Measurements from ENCODE around the gene C14orf119. TPM values are rescaled to one million over a fixed set of nuclear protein-coding genes. Genes with fewer than 3 reads are reported as not detected.

The C14orf119 gene
- total RNA-seq, 2 experiments from 2014 or later, result 42.4 to 44.5 TPM

GRCh38 chr14:23060536-23061260 lies 34.6 kb upstream of the C14orf119 start:
- Histone ChIP-seq H2AFZ (ENCODE audit: low read length) (no peak overlapping the region), H3K4me3 (ENCODE audit: low read depth, low read length, poor library complexity, severe bottlenecking) (no peak overlapping the region), H3K4me1 (ENCODE audit: insufficient read depth, low read length, poor library complexity, severe bottlenecking) (peaks cover 27% of the 10 kb centered on the region), H3K36me3 (ENCODE audit: insufficient read depth, low read length) (peaks cover 71% of the 10 kb centered on the region), H3K9me3 (ENCODE audit: low read length) (no peaks in the 10 kb centered on the region), H3K9me2 (ENCODE audit: insufficient read depth, low read length) (no peaks in the 10 kb centered on the region), H3K79me2 (ENCODE audit: insufficient read depth, low read depth, low read length) (peaks cover 2% of the 10 kb centered on the region; the same call in 1 of the 2 replicates), H3K27ac (ENCODE audit: low read depth, low read length, poor library complexity, severe bottlenecking) (no peak overlapping the region), H3K4me2 (ENCODE audit: low read length) (no peak overlapping the region), H4K20me1 (ENCODE audit: insufficient read depth, low read length) (no peaks in the 10 kb centered on the region)
- TF ChIP-seq EZH2phosphoT487 (IDR thresholded peaks at IDR 0.05; ENCODE audit: borderline replicate concordance, low read depth, low read length), result no peak
- no peak for DNase-seq (ENCODE audit: low spot score)
- POLR2A ChIA-PET, result interaction anchor here (0.6 to 1.2 kb wide), 3 partner anchors 11 to 96 kb away, joined by 3 to 4 read pairs (median 3); no protein-coding TSS in a partner anchor
- CTCF ChIA-PET (ENCODE audit: unreplicated experiment), result no interaction called here
- intact Hi-C loops (cut with micrococcal nuclease; ENCODE audit: unreplicated experiment), result no loop called here
- BruUV-seq (replicated peaks), result no TSS peak

DNA sequence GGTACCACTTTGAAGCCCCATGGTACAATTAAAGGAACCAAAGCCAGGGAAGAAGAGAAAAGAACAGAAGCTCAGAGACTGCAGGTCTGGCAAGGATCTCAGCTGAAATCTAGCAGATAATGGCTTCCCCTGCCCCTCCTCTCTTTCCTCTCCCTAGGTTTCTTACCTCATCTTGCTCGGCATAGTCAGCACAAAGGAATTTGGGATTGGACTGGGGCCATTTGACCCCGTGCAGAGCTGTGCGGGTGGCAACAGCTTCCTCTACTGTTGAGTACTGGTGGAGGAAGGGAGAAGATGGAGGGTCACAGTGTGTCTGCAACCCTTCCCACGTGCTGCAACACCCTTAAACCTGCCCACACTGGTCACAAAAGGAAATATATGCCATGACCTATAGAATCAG lies 33.3 kb upstream of the C14orf119 start:
- Histone ChIP-seq H3K4me3 (ENCODE audit: low read depth, low read length, poor library complexity, severe bottlenecking) (no peak overlapping the region), H3K27ac (ENCODE audit: low read depth, low read length, poor library complexity, severe bottlenecking) (no peak overlapping the region), H3K79me2 (ENCODE audit: insufficient read depth, low read depth, low read length) (peaks cover 13% of the 10 kb centered on the region; the same call in 1 of the 2 replicates), H3K4me1 (ENCODE audit: insufficient read depth, low read length, poor library complexity, severe bottlenecking) (peaks cover 16% of the 10 kb centered on the region), H3K9me3 (ENCODE audit: low read length) (no peaks in the 10 kb centered on the region), H4K20me1 (ENCODE audit: insufficient read depth, low read length) (no peaks in the 10 kb centered on the region), H2AFZ (ENCODE audit: low read length) (no peak overlapping the region), H3K9me2 (ENCODE audit: insufficient read depth, low read length) (no peaks in the 10 kb centered on the region), H3K36me3 (ENCODE audit: insufficient read depth, low read length) (peaks cover 84% of the 10 kb centered on the region), H3K4me2 (ENCODE audit: low read length) (no peak overlapping the region)
- intact Hi-C loops (cut with micrococcal nuclease; ENCODE audit: unreplicated experiment), result no loop called here
- no TSS peak for BruUV-seq (replicated peaks)
- ChIA-PET POLR2A (interaction anchor here (0.7 to 0.9 kb wide), 3 partner anchors 11 to 84 kb away, joined by 3 to 4 read pairs (median 3); no protein-coding TSS in a partner anchor), CTCF (ENCODE audit: unreplicated experiment) (interaction anchor here (0.9 to 2.2 kb wide), 3 partner anchors 32 to 76 kb away, joined by 3 to 8 read pairs (median 3); partner anchors contain the start of gene ACIN1)
- DNase-seq (ENCODE audit: low spot score), result no peak
- no peak for TF ChIP-seq EZH2phosphoT487 (IDR thresholded peaks at IDR 0.05; ENCODE audit: borderline replicate concordance, low read depth, low read length)
- TF ChIP-seq, protein P1, sequence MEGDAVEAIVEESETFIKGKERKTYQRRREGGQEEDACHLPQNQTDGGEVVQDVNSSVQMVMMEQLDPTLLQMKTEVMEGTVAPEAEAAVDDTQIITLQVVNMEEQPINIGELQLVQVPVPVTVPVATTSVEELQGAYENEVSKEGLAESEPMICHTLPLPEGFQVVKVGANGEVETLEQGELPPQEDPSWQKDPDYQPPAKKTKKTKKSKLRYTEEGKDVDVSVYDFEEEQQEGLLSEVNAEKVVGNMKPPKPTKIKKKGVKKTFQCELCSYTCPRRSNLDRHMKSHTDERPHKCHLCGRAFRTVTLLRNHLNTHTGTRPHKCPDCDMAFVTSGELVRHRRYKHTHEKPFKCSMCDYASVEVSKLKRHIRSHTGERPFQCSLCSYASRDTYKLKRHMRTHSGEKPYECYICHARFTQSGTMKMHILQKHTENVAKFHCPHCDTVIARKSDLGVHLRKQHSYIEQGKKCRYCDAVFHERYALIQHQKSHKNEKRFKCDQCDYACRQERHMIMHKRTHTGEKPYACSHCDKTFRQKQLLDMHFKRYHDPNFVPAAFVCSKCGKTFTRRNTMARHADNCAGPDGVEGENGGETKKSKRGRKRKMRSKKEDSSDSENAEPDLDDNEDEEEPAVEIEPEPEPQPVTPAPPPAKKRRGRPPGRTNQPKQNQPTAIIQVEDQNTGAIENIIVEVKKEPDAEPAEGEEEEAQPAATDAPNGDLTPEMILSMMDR (conservative IDR thresholded peaks at IDR 0.05; ENCODE audit: low read length), result no peak

GRCh38 chr14:23063601-23064000 lies 31.7 kb upstream of the C14orf119 start:
- Histone ChIP-seq H3K9me2 (ENCODE audit: insufficient read depth, low read length) (no peaks in the 10 kb centered on the region), H3K27ac (ENCODE audit: low read depth, low read length, poor library complexity, severe bottlenecking) (no peak overlapping the region), H3K4me3 (ENCODE audit: low read depth, low read length, poor library complexity, severe bottlenecking) (no peak overlapping the region), H3K79me2 (ENCODE audit: insufficient read depth, low read depth, low read length) (peaks cover 27% of the 10 kb centered on the region; the same call in 1 of the 2 replicates), H4K20me1 (ENCODE audit: insufficient read depth, low read length) (0 out of 2 replicates have a peak, but pooled peaks cover 7% of the 10 kb centered on the region), H3K4me2 (ENCODE audit: low read length) (no peak overlapping the region), H3K9me3 (ENCODE audit: low read length) (no peaks in the 10 kb centered on the region), H3K4me1 (ENCODE audit: insufficient read depth, low read length, poor library complexity, severe bottlenecking) (peaks cover 7% of the 10 kb centered on the region), H2AFZ (ENCODE audit: low read length) (no peak overlapping the region), H3K36me3 (ENCODE audit: insufficient read depth, low read length) (peaks cover 93% of the 10 kb centered on the region)
- no TSS peak for BruUV-seq (replicated peaks)
- POLR2A ChIA-PET, result no interaction called here
- CTCF ChIA-PET (ENCODE audit: unreplicated experiment), result interaction anchor here (2.2 kb wide), 1 partner anchor 78 kb away, joined by 8 read pairs; no protein-coding TSS in a partner anchor
- DNase-seq (ENCODE audit: low spot score), result no peak
- TF ChIP-seq, protein P1 (conservative IDR thresholded peaks at IDR 0.05; ENCODE audit: low read length), result no peak
- TF ChIP-seq EZH2phosphoT487 (IDR thresholded peaks at IDR 0.05; ENCODE audit: borderline replicate concordance, low read depth, low read length), result no peak
- intact Hi-C loops (cut with micrococcal nuclease; ENCODE audit: unreplicated experiment), result no loop called here

Data from OCI-LY7 (cell line).